Gastrocnemius medialis (tissue), 4 donors: Measurements from ENCODE around the gene ITCH. TPM values are rescaled to one million over a fixed set of nuclear protein-coding genes. Genes with fewer than 3 reads are reported as not detected.
"Not testable (repeated sequence)": the region's sequence is repeated elsewhere in the genome, so short reads cannot be mapped to it uniquely, and the experiment has no call there.

ENCODE experiments used
- ATAC-seq, 2 donors: fragments of 150-250 bp; one replicate each; pipeline ENCODE4 v1.9.1; 2016
- DNase-seq, 2 donors: peaks; one replicate each; pipeline ENCODE4 v3.0.0-alpha.2; 2019
- H3K27ac ChIP-seq, 4 donors: fragments of 200-600 bp; sonication (generic); 1 replicate in 1 of 4; 2 replicates in 3 of 4; pipeline ENCODE4 v1.5.1; 2016 to 2018; ENCODE audit warnings: mild to moderate bottlenecking in 2 of 4, moderate library complexity in 1 of 4
- H3K27me3 ChIP-seq, 3 donors: fragments of 200-600 bp; sonication (generic) in 2 of 3; 1 replicate in 1 of 3; 2 replicates in 2 of 3; pipeline versions ENCODE4 v1.5.1 to v1.6.0; 2016 to 2019; ENCODE audit warnings: mild to moderate bottlenecking in 1 of 3, moderate library complexity in 1 of 3
- H3K36me3 ChIP-seq, 2 donors: fragments of 200-600 bp; sonication (generic) in 1 of 2; one replicate each; pipeline ENCODE4 v1.5.1; 2017 to 2018
- H3K4me1 ChIP-seq, 2 donors: fragments of 200-600 bp; sonication (generic) in 1 of 2; one replicate each; pipeline ENCODE4 v1.5.1; 2016 to 2017; ENCODE audit warnings: mild to moderate bottlenecking in 2 of 2
- H3K4me3 ChIP-seq, 4 donors: fragments of 200-600 bp; sonication (generic) in 3 of 4; 1 replicate in 1 of 4; 2 replicates in 3 of 4; pipeline ENCODE4 v1.5.1; 2016 to 2019; ENCODE audit warnings: mild to moderate bottlenecking in 2 of 4
- H3K9me3 ChIP-seq, 3 donors: fragments of 200-600 bp; sonication (generic) in 2 of 3; 1 replicate in 1 of 3; 2 replicates in 2 of 3; pipeline ENCODE4 v1.5.1; 2016 to 2019
- CTCF ChIP-seq, 5 experiments: fragments of 450-650 bp in 3 of 5; fragments of 200-600 bp in 2 of 5; sonication (generic) in 2 of 5; IDR thresholded peaks in 4 of 5; conservative IDR thresholded peaks in 1 of 5; 1 replicate in 4 of 5; 2 replicates in 1 of 5; pipeline ENCODE4 v1.5.1; 2016 to 2019; ENCODE audit warnings: antibody characterized with exemption in 5 of 5, mild to moderate bottlenecking in 3 of 5, moderate library complexity in 3 of 5
- POLR2A ChIP-seq, 2 donors: fragments of 450-650 bp; IDR thresholded peaks; one replicate each; pipeline ENCODE4 v1.6.1; 2017; ENCODE audit warnings: antibody characterized with exemption in 2 of 2, mild to moderate bottlenecking in 2 of 2, moderate library complexity in 2 of 2
- in situ Hi-C, 4 donors: fragments of 200-750 bp; cut with MboI; loops; one replicate each; pipeline versions ENCODE4 v1.15.0 to v1.8.0; 2017; ENCODE audit warnings: low sequenced_read_pairs in 4 of 4
- intact Hi-C: fragments of 100-400 bp; cut with DNase I; formaldehyde crosslinking; loops from one replicate; pipeline ENCODE4 v1.15.1; 2023; ENCODE audit warnings: low total_unique reads
- total RNA-seq, 4 donors: library from RNA; depleted of rRNA; stranded (reverse); fragments of >200 nt; gene quantifications; one replicate each; pipeline versions ENCODE4 v1.1.0 to v1.2.3, GENCODE V29; 2016

Gene ITCH
- total RNA-seq, 4 donors from 2014 or later, result 32.9 to 55.2 (median 52.0) TPM

- peaks cover 0 to 4% of the 10 kb centered on the region in 2 donors for H3K4me1 ChIP-seq
- H3K36me3 ChIP-seq, result peaks cover 5 to 42% of the 10 kb centered on the region in 2 donors
- H3K9me3 ChIP-seq, result no peaks in the 10 kb centered on the region
- no peak overlapping the region for H3K27ac ChIP-seq
- ATAC-seq, result no peak
- H3K27me3 ChIP-seq, result no peaks in the 10 kb centered on the region
- H3K4me3 ChIP-seq, result no peak overlapping the region
- intact Hi-C loops, result no loop called here
- no peak for TF ChIP-seq POLR2A (IDR thresholded peaks at IDR 0.05)
- no peak for TF ChIP-seq CTCF (IDR thresholded peaks at IDR 0.05 in 4 of 5, conservative IDR thresholded peaks at IDR 0.05 in 1 of 5)
- in situ Hi-C loops, result no loop called here
- no peak for DNase-seq
Measured at GRCh38 chr20:34439168-34439567, 76.1 kb downstream of the ITCH start.

GRCh38 chr20:34441423-34441822 is 78.3 kb downstream of the ITCH start:
- H3K4me3 ChIP-seq, H3K27ac ChIP-seq, ATAC-seq, in situ Hi-C loops, intact Hi-C loops, H3K4me1 ChIP-seq, DNase-seq, H3K27me3 ChIP-seq, H3K9me3 ChIP-seq: not testable (repeated sequence)
- H3K36me3 ChIP-seq, result peaks cover 5 to 64% of the 10 kb centered on the region in 2 donors

- TF ChIP-seq CTCF (IDR thresholded peaks at IDR 0.05 in 4 of 5, conservative IDR thresholded peaks at IDR 0.05 in 1 of 5) (no peak), POLR2A (IDR thresholded peaks at IDR 0.05) (no peak)
- in situ Hi-C loops, result no loop called here
Measured at GRCh38 chr20:34443546-34443945, 80.5 kb downstream of the ITCH start.

GRCh38 chr20:34445177-34446065 is 82.3 kb downstream of the ITCH start:
- in situ Hi-C loops, result no loop called here
- Histone ChIP-seq H3K9me3 (no peaks in the 10 kb centered on the region), H3K4me1 (no peaks in the 10 kb centered on the region), H3K4me3 (no peak overlapping the region), H3K27me3 (no peaks in the 10 kb centered on the region), H3K36me3 (peaks cover 5 to 91% of the 10 kb centered on the region in 2 donors), H3K27ac (no peak overlapping the region)
- intact Hi-C loops, result no loop called here
- no peak for ATAC-seq
- no peak for DNase-seq
- TF ChIP-seq POLR2A (IDR thresholded peaks at IDR 0.05), result no peak
- TF ChIP-seq CTCF (IDR thresholded peaks at IDR 0.05 in 4 of 5, conservative IDR thresholded peaks at IDR 0.05 in 1 of 5), result no peak

More at GRCh38 chr20:34443546-34443945, 80.5 kb downstream of the ITCH start:
- Histone ChIP-seq H3K36me3 (peaks cover 5 to 82% of the 10 kb centered on the region in 2 donors), H3K27me3 (no peaks in the 10 kb centered on the region), H3K4me1 (no peaks in the 10 kb centered on the region), H3K9me3 (no peaks in the 10 kb centered on the region), H3K4me3 (no peak overlapping the region), H3K27ac (no peak overlapping the region)
- ATAC-seq (no peak), DNase-seq (no peak)
- intact Hi-C loops, result no loop called here

- TF ChIP-seq CTCF (IDR thresholded peaks at IDR 0.05 in 4 of 5, conservative IDR thresholded peaks at IDR 0.05 in 1 of 5) (no peak), POLR2A (IDR thresholded peaks at IDR 0.05) (no peak)
- in situ Hi-C loops, result no loop called here
- no peak overlapping the region for H3K27ac ChIP-seq
Measured at GRCh38 chr20:34448517-34448916, 85.4 kb downstream of the ITCH start.

More at GRCh38 chr20:34448517-34448916, 85.4 kb downstream of the ITCH start:
- Histone ChIP-seq H3K27me3 (no peaks in the 10 kb centered on the region), H3K36me3 (peaks cover 3 to 78% of the 10 kb centered on the region in 2 donors), H3K9me3 (no peaks in the 10 kb centered on the region), H3K4me3 (no peak overlapping the region), H3K4me1 (no peaks in the 10 kb centered on the region)
- intact Hi-C loops, result no loop called here
- ATAC-seq (no peak), DNase-seq (no peak)
